Measurements from ENCODE around the gene CDH12. TPM values are rescaled to one million over a fixed set of nuclear protein-coding genes. Genes with fewer than 3 reads are reported as not detected.

Gene CDH12
- total RNA-seq, 1 donor from 2014 or later: 0.38 TPM

- TF ChIP-seq CTCF (IDR thresholded peaks at IDR 0.05): no peak
- no peaks in the 10 kb centered on the region for H3K36me3 ChIP-seq
- no peak for ATAC-seq
- no peak for DNase-seq
- intact Hi-C loops (cut with DNase I): no loop called here
- H3K27ac ChIP-seq: no peak overlapping the region
- no peaks in the 10 kb centered on the region for H3K9me3 ChIP-seq
- no peaks in the 10 kb centered on the region for H3K27me3 ChIP-seq (ENCODE audit: low read depth)
- H3K4me1 ChIP-seq: no peaks in the 10 kb centered on the region
- H3K4me3 ChIP-seq: no peak overlapping the region
Observed at GRCh38 chr5:21773456-21773855, 1079.7 kb downstream of the CDH12 start.

GRCh38 chr5:21765406-21765805, 1087.7 kb downstream of the CDH12 start:
- intact Hi-C loops (cut with DNase I): no loop called here

GRCh38 chr5:21739096-21739495, 1114.0 kb downstream of the CDH12 start:
- no peak overlapping the region for H3K4me3 ChIP-seq
- no peaks in the 10 kb centered on the region for H3K9me3 ChIP-seq
- no peak for TF ChIP-seq CTCF (IDR thresholded peaks at IDR 0.05)
- no peaks in the 10 kb centered on the region for H3K36me3 ChIP-seq
- no peak overlapping the region for H3K27ac ChIP-seq
- no peaks in the 10 kb centered on the region for H3K27me3 ChIP-seq (ENCODE audit: low read depth)
- DNase-seq (no peak), ATAC-seq (no peak)
- intact Hi-C loops (cut with DNase I): no loop called here
- H3K4me1 ChIP-seq: no peaks in the 10 kb centered on the region

More at GRCh38 chr5:21765406-21765805, 1087.7 kb downstream of the CDH12 start:
- H3K4me1 ChIP-seq: no peaks in the 10 kb centered on the region
- H3K36me3 ChIP-seq: no peaks in the 10 kb centered on the region
- no peaks in the 10 kb centered on the region for H3K27me3 ChIP-seq (ENCODE audit: low read depth)
- TF ChIP-seq CTCF (IDR thresholded peaks at IDR 0.05): no peak
- H3K27ac ChIP-seq: no peak overlapping the region
- no peak overlapping the region for H3K4me3 ChIP-seq
- no peak for ATAC-seq
- H3K9me3 ChIP-seq: no peaks in the 10 kb centered on the region
- no peak for DNase-seq

- Histone ChIP-seq H3K27ac (no peak overlapping the region), H3K4me3 (no peak overlapping the region), H3K4me1 (no peaks in the 10 kb centered on the region), H3K9me3 (no peaks in the 10 kb centered on the region), H3K27me3 (ENCODE audit: low read depth) (no peaks in the 10 kb centered on the region), H3K36me3 (no peaks in the 10 kb centered on the region)
- intact Hi-C loops (cut with DNase I): no loop called here
- ATAC-seq (no peak), DNase-seq (no peak)
- no peak for TF ChIP-seq CTCF (IDR thresholded peaks at IDR 0.05)
Observed at GRCh38 chr5:21723500-21723899, 1129.6 kb downstream of the CDH12 start.

- Histone ChIP-seq H3K27me3 (ENCODE audit: low read depth) (no peaks in the 10 kb centered on the region), H3K4me1 (no peaks in the 10 kb centered on the region), H3K4me3 (no peak overlapping the region), H3K9me3 (no peaks in the 10 kb centered on the region), H3K27ac (no peak overlapping the region), H3K36me3 (no peaks in the 10 kb centered on the region)
- DNase-seq: no peak
- TF ChIP-seq CTCF (IDR thresholded peaks at IDR 0.05): no peak
- intact Hi-C loops (cut with DNase I): no loop called here
- ATAC-seq: no peak
Observed at GRCh38 chr5:21711866-21712758, 1141.0 kb downstream of the CDH12 start.
